Measurements from ENCODE around the gene SH2D4B. TPM values are rescaled to one million over a fixed set of nuclear protein-coding genes. Genes with fewer than 3 reads are reported as not detected.

SH2D4B gene
- polyA plus RNA-seq, 1 donor from 2014 or later, result 1.4 TPM

DNA sequence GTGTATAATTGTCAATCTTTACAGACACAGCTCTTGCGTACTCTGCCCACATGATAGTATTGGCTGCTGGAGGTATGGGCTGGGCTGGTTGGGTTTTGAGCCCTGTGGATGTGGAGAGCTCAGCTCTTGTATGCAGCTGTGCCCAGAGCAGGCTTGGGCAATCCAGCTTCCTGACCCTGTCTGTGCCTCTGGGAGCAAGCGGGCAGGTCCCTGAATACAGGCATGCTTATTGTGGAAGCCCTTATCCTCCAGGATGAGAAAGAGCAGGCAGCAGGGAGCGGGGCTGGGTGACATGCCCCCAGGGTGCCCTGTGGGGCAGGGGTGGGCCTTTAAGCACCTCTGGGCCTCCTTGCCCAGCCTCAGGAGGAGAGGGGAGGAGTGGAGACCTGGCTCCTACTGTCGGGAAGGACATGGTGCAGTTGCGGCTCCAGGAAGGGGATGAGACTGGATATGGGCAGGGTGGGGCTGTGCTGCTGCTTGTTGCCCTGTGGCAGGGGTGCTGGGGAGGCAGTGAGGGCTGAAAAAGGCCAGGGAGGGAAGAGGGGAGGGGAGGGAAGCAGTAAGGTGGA, 32.7 kb upstream of the SH2D4B start:
- no peak overlapping the region for H3K4me2 ChIP-seq (ENCODE audit: low read length)
- no peaks in the 10 kb centered on the region for H3K9me2 ChIP-seq (ENCODE audit: insufficient read depth, low read length)
- peaks cover 18% of the 10 kb centered on the region for H3K79me2 ChIP-seq (replicated peaks; ENCODE audit: insufficient read depth, low read length)
- no peak overlapping the region for H3K27ac ChIP-seq (ENCODE audit: low read length)
- no peak overlapping the region for H3K4me3 ChIP-seq (ENCODE audit: low read length)
- no peaks in the 10 kb centered on the region for H3K27me3 ChIP-seq (ENCODE audit: insufficient read depth, low read depth, low read length)
- no peaks in the 10 kb centered on the region for H3K9me3 ChIP-seq (ENCODE audit: low read length)
- H3K36me3 ChIP-seq (ENCODE audit: insufficient read depth, low read length), result no peaks in the 10 kb centered on the region
- no peak for TF ChIP-seq TAF1 (IDR thresholded peaks at IDR 0.05; ENCODE audit: low read depth)
- TF ChIP-seq CTCF (IDR thresholded peaks at IDR 0.05; ENCODE audit: poor library complexity, severe bottlenecking), result no peak
- TF ChIP-seq REST (IDR thresholded peaks at IDR 0.05; ENCODE audit: borderline replicate concordance), result no peak
- no peak for TF ChIP-seq EP300 (conservative IDR thresholded peaks at IDR 0.05; ENCODE audit: poor library complexity, severe bottlenecking)
- TF ChIP-seq SMC3 (conservative IDR thresholded peaks at IDR 0.05; ENCODE audit: poor library complexity), result no peak
- no peak for TF ChIP-seq RAD21 (conservative IDR thresholded peaks at IDR 0.05)
- no peak for TF ChIP-seq EZH2 (IDR thresholded peaks at IDR 0.05; ENCODE audit: borderline replicate concordance, insufficient read depth, low read length, poor library complexity, severe bottlenecking)
- no peak for TF ChIP-seq MXI1 (conservative IDR thresholded peaks at IDR 0.05; ENCODE audit: poor library complexity, severe bottlenecking)
- no peak for TF ChIP-seq POLR2AphosphoS5 (IDR thresholded peaks at IDR 0.05)
- no peaks in the 10 kb centered on the region for H4K20me1 ChIP-seq (ENCODE audit: insufficient read depth)
- no peak overlapping the region for H3K9ac ChIP-seq (ENCODE audit: low read length)
- no peaks in the 10 kb centered on the region for H3F3A ChIP-seq (ENCODE audit: insufficient read depth, low read length, poor library complexity, severe bottlenecking)
- no peak overlapping the region for H2AFZ ChIP-seq (ENCODE audit: low read depth, low read length)

GRCh38 chr10:80506189-80506575, 31.5 kb upstream of the SH2D4B start:
- H3K27ac ChIP-seq (ENCODE audit: low read length), result no peak overlapping the region
- H3K36me3 ChIP-seq (ENCODE audit: insufficient read depth, low read length), result no peaks in the 10 kb centered on the region
- H3K9ac ChIP-seq (ENCODE audit: low read length), result no peak overlapping the region
- H3K27me3 ChIP-seq (ENCODE audit: insufficient read depth, low read depth, low read length), result no peaks in the 10 kb centered on the region
- H3K9me2 ChIP-seq (ENCODE audit: insufficient read depth, low read length), result no peaks in the 10 kb centered on the region
- peaks cover 8% of the 10 kb centered on the region for H3K79me2 ChIP-seq (replicated peaks; ENCODE audit: insufficient read depth, low read length)
- H4K20me1 ChIP-seq (ENCODE audit: insufficient read depth), result no peaks in the 10 kb centered on the region
- no peaks in the 10 kb centered on the region for H3K9me3 ChIP-seq (ENCODE audit: low read length)
- H3K4me2 ChIP-seq (ENCODE audit: low read length), result no peak overlapping the region
- no peak overlapping the region for H2AFZ ChIP-seq (ENCODE audit: low read depth, low read length)
- H3K4me3 ChIP-seq (ENCODE audit: low read length), result no peak overlapping the region
- TF ChIP-seq REST (IDR thresholded peaks at IDR 0.05; ENCODE audit: borderline replicate concordance), result no peak
- no peak for TF ChIP-seq RAD21 (conservative IDR thresholded peaks at IDR 0.05)
- no peak for TF ChIP-seq EP300 (conservative IDR thresholded peaks at IDR 0.05; ENCODE audit: poor library complexity, severe bottlenecking)
- TF ChIP-seq TAF1 (IDR thresholded peaks at IDR 0.05; ENCODE audit: low read depth), result no peak
- TF ChIP-seq SMC3 (conservative IDR thresholded peaks at IDR 0.05; ENCODE audit: poor library complexity), result no peak
- TF ChIP-seq POLR2AphosphoS5 (IDR thresholded peaks at IDR 0.05), result no peak
- H3F3A ChIP-seq (ENCODE audit: insufficient read depth, low read length, poor library complexity, severe bottlenecking), result no peaks in the 10 kb centered on the region
